ENCODE measurements around the gene MAT2A. TPM values are rescaled to one million over a fixed set of nuclear protein-coding genes. Genes with fewer than 3 reads are reported as not detected.

Gene MAT2A
- total RNA-seq, 2 experiments from 2014 or later = 336 to 462 TPM

GRCh38 chr2:85577386-85578242 lies 38.6 kb downstream of the MAT2A start, which contains the start of gene VAMP8:
Gene VAMP8, plus strand, starts transcription at chr2:85577586. Its CDS starts 61 bp downstream, at chr2:85577647.
- peaks cover 27% of the 10 kb centered on the region for H3K4me1 ChIP-seq (ENCODE audit: insufficient read depth, low read length, poor library complexity, severe bottlenecking)
- H3K36me3 ChIP-seq (ENCODE audit: insufficient read depth, low read length) = peaks cover 31% of the 10 kb centered on the region
- peak within 1 kb of the TSS; percentile 83 for H3K4me3 ChIP-seq (ENCODE audit: low read depth, low read length, poor library complexity, severe bottlenecking)
- DNase-seq (ENCODE audit: low spot score) = peak; percentile 70
- H3K27ac ChIP-seq (ENCODE audit: low read depth, low read length, poor library complexity, severe bottlenecking) = peak within 1 kb of the TSS; percentile 79
- H3K9me2 ChIP-seq (ENCODE audit: insufficient read depth, low read length) = no peaks in the 10 kb centered on the region
- no peaks in the 10 kb centered on the region for H4K20me1 ChIP-seq (ENCODE audit: insufficient read depth, low read length)
- H2AFZ ChIP-seq (ENCODE audit: low read length) = peak within 1 kb of the TSS; percentile 72; the same call in 1 of the 2 replicates
- intact Hi-C loops (cut with micrococcal nuclease; ENCODE audit: unreplicated experiment) = loop anchor here (1.0 to 2.0 kb wide), 3 partner anchors 16 to 25 kb away; partner anchors contain the start of genes GGCX, RNF181 and TMEM150A
- TSS peak; percentile 70 for BruUV-seq (replicated peaks)
- CTCF ChIA-PET (ENCODE audit: unreplicated experiment) = no interaction called here
- peaks cover 29% of the 10 kb centered on the region; the same call in 1 of the 2 replicates for H3K79me2 ChIP-seq (ENCODE audit: insufficient read depth, low read depth, low read length)
- TF ChIP-seq EZH2phosphoT487 (IDR thresholded peaks at IDR 0.05; ENCODE audit: borderline replicate concordance, low read depth, low read length) (no peak), CTCF (conservative IDR thresholded peaks at IDR 0.05; ENCODE audit: low read length) (no peak)
- peak within 1 kb of the TSS; percentile 95 for H3K4me2 ChIP-seq (ENCODE audit: low read length)
- no peaks in the 10 kb centered on the region for H3K9me3 ChIP-seq (ENCODE audit: low read length)
- POLR2A ChIA-PET = interaction anchor here (0.7 to 4.9 kb wide), 16 partner anchors 8 to 221 kb away, joined by 3 to 34 read pairs (median 4); partner anchors contain the start of genes GGCX, MAT2A and RNF181

DNA sequence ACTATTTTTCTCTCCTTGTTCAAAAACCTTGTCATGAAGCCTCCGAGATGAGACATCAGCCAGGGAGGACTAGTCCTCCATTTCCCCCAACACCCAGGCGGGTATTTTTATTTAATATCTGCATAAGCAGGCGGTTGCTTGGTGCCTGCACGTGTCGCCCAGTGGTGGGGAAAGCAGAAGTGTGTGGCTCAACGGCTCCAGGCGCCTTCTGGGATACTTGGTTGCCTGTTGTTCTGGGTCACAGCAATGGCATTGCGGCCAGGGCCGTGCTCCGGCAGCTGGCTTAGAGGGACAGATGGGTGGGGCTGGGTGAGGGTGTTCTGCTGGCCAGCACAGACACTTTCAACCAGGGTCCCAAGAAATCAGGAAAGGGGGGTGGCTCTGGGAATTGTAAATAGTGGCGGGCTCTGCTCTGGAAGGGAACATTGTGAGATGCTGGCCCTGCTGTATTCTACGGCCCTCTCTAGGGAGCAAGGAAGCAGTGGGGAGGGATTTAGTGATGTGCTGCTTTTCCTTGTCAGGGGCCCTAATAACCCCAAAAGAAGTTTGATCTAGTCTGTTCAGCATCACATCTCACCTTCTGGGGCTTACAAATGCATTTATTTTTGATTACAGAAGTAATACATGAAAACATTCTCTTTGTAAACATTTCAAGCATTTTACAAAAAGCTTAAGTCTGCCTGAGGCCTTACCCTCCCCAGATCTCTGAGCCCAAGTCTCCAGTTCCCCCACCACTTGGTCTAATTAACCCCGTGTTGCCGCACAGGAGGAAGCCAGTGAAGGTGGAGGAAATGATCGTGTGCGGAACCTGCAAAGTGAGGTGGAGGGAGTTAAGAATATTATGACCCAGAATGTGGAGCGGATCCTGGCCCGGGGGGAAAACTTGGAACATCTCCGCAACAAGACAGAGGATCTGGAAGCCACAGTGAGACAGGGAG lies 39.5 kb downstream of the MAT2A start:
- ChIA-PET POLR2A (interaction anchor here (0.6 to 4.9 kb wide), 19 partner anchors 7 to 159 kb away, joined by 3 to 34 read pairs (median 4); partner anchors contain the start of genes C2orf68, GGCX, MAT2A and RNF181), CTCF (ENCODE audit: unreplicated experiment) (no interaction called here)
- Histone ChIP-seq H3K4me2 (ENCODE audit: low read length) (peak overlapping the region; percentile 95), H3K9me3 (ENCODE audit: low read length) (no peaks in the 10 kb centered on the region), H2AFZ (ENCODE audit: low read length) (peak overlapping the region; percentile 72; the same call in 1 of the 2 replicates), H3K4me3 (ENCODE audit: low read depth, low read length, poor library complexity, severe bottlenecking) (peak overlapping the region; percentile 83), H3K36me3 (ENCODE audit: insufficient read depth, low read length) (peaks cover 40% of the 10 kb centered on the region), H3K79me2 (ENCODE audit: insufficient read depth, low read depth, low read length) (peaks cover 29% of the 10 kb centered on the region; the same call in 1 of the 2 replicates), H3K9me2 (ENCODE audit: insufficient read depth, low read length) (no peaks in the 10 kb centered on the region), H4K20me1 (ENCODE audit: insufficient read depth, low read length) (no peaks in the 10 kb centered on the region), H3K27ac (ENCODE audit: low read depth, low read length, poor library complexity, severe bottlenecking) (peak overlapping the region; percentile 79), H3K4me1 (ENCODE audit: insufficient read depth, low read length, poor library complexity, severe bottlenecking) (peaks cover 27% of the 10 kb centered on the region)
- TF ChIP-seq CTCF (conservative IDR thresholded peaks at IDR 0.05; ENCODE audit: low read length) (no peak), EZH2phosphoT487 (IDR thresholded peaks at IDR 0.05; ENCODE audit: borderline replicate concordance, low read depth, low read length) (no peak)
- no TSS peak for BruUV-seq (replicated peaks)
- intact Hi-C loops (cut with micrococcal nuclease; ENCODE audit: unreplicated experiment) = loop anchor here (1.0 to 2.0 kb wide), 3 partner anchors 17 to 24 kb away; partner anchors contain the start of genes GGCX, RNF181 and TMEM150A
- DNase-seq (ENCODE audit: low spot score) = peak; percentile 81
